Bronchial epithelial cell (primary cell): ENCODE measurements around the gene CILP. TPM values are rescaled to one million over a fixed set of nuclear protein-coding genes. Genes with fewer than 3 reads are reported as not detected.
A peak's percentile ranks its signal among the peaks of the same experiment; 100 is the strongest.

Source experiments
- DNase-seq: peaks from one replicate; pipeline ENCODE4 v3.0.0-alpha.2; 2010; ENCODE audit warnings: low read depth
- FAIRE-seq: peaks from 2 replicates; lab custom pipeline; 2011; peaks lifted over from hg19 to GRCh38; lab: Jason Lieb, UNC
- H3K27me3 ChIP-seq: 2 replicates; pipeline ENCODE4 v1.5.1; 2011; ENCODE audit warnings: low read length; ENCODE audit not compliant: control insufficient read depth, insufficient read depth
- H3K36me3 ChIP-seq: 2 replicates; pipeline ENCODE4 v1.5.1; 2011; ENCODE audit warnings: low read length; ENCODE audit not compliant: control insufficient read depth, insufficient read depth
- H3K4me3 ChIP-seq: 2 replicates; pipeline ENCODE4 v1.5.1; 2011; ENCODE audit warnings: mild to moderate bottlenecking, low read depth, low read length, control low read depth
- CTCF ChIP-seq: IDR thresholded peaks from 2 replicates; pipeline ENCODE4 v1.5.1; 2011; ENCODE audit warnings: mild to moderate bottlenecking, moderate library complexity, low read length, control low read depth, inconsistent platforms; ENCODE audit not compliant: insufficient read depth, severe bottlenecking
- total RNA-seq: library from RNA; depleted of rRNA; stranded (reverse); fragments of >200 nt; gene quantifications from 2 replicates; pipeline ENCODE4 v1.2.1, GENCODE V29; 2014

CILP gene
- total RNA-seq, 1 donor from 2014 or later: under 0.01 TPM

DNA sequence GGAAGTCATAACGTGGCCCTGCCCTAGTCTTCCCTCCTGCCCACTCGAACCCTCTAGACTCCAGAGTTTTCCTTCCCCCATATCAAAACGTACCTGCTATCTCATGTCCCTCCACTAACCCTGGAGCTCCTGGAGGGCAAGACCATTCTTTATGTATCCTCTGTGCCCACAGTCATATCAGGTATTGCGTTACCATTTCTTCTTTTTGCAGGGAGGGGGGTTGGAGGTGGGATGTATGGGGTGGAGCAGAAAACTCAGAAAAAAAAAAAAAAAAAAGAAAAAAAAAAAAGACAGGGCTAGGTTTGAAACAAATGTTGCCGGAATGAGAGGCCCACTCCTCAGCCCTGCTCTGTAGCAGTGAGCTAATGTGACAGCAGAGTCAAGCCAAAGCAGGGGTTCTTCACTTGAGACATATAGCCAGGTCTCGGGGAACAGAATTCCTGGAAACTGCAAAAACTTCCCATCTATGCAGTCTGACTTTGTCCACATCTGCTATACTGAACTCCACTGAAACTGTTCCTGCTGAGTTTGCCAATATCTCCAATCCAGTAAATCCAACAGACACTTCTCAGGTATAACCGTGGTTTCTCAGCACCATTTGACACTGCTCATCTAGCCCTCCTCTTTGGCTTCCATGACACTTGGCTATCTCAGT lies 44.3 kb upstream of the CILP start:
- Histone ChIP-seq H3K27me3 (no peaks in the 10 kb centered on the region), H3K4me3 (no peak overlapping the region), H3K36me3 (no peaks in the 10 kb centered on the region)
- TF ChIP-seq CTCF: no peak
- DNase-seq (no peak), FAIRE-seq (no peak)

- FAIRE-seq (no peak), DNase-seq (no peak)
- Histone ChIP-seq H3K4me3 (no peak overlapping the region), H3K27me3 (no peaks in the 10 kb centered on the region), H3K36me3 (no peaks in the 10 kb centered on the region)
- no peak for TF ChIP-seq CTCF
These were observed 43.5 kb upstream of the CILP start for GRCh38 chr15:65254758-65255157.

GRCh38 chr15:65254356-65254755 lies 43.1 kb upstream of the CILP start:
- FAIRE-seq (no peak), DNase-seq (no peak)
- Histone ChIP-seq H3K27me3 (no peaks in the 10 kb centered on the region), H3K36me3 (no peaks in the 10 kb centered on the region), H3K4me3 (no peak overlapping the region)
- TF ChIP-seq CTCF: no peak

DNA sequence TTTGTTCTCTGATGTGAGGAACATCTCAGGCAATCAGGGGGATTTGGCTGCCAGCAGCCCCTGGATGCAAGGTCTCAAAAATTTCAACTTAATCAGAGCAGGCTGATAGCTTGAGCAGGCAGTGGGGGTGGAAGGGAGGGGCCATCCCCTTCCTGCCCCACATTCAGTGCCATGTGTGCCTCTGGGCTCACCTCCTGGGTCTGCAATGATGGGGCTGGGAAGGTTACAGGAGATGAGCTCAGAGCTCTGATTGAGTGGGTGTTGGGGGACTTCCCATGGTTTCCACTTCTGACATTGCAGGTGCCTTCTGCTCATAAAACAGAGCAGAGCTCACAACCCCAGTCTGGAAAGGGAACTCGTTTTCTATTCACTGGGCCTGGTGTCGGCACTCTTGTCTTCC lies 38.4 kb upstream of the CILP start:
- no peak overlapping the region for H3K4me3 ChIP-seq
- H3K27me3 ChIP-seq: no peaks in the 10 kb centered on the region
- H3K36me3 ChIP-seq: no peaks in the 10 kb centered on the region
- DNase-seq (peak; percentile 15), FAIRE-seq (no peak)
- no peak for TF ChIP-seq CTCF

GRCh38 chr15:65248511-65249255 lies 37.4 kb upstream of the CILP start:
- no peak overlapping the region for H3K4me3 ChIP-seq
- DNase-seq (no peak), FAIRE-seq (no peak)
- H3K27me3 ChIP-seq: no peaks in the 10 kb centered on the region
- no peaks in the 10 kb centered on the region for H3K36me3 ChIP-seq
- TF ChIP-seq CTCF: no peak
